Activated naive CD4-positive, alpha-beta T cell treated with anti-CD3 and anti-CD28 coated beads, Interleukin-2, amount 10 ng/mL, durations not matched to agents 7 days and 5 days (primary cell): ENCODE results near the gene CLEC4F.

Experiments used
- CTCF ChIA-PET: fragments of 350-600 bp; sonication (Branson Sonifier 250); formaldehyde crosslinking; loops from one replicate; lab custom pipeline; 2021; ENCODE audit warnings: antibody characterized with exemption; lab: Charles Lee
- DNase-seq: peaks from one replicate; pipeline ENCODE4 v3.0.0-alpha.2; 2020
- H3K27ac Mint-ChIP-seq: one replicate; pipeline ENCODE4 v1.8.0; 2021; ENCODE audit warnings: mild to moderate bottlenecking, moderate library complexity, mixed read lengths
- H3K27me3 Mint-ChIP-seq: one replicate; pipeline ENCODE4 v1.8.0; 2021; ENCODE audit warnings: mild to moderate bottlenecking, mixed read lengths
- H3K36me3 Mint-ChIP-seq: one replicate; pipeline ENCODE4 v1.8.0; 2021; ENCODE audit warnings: mixed read lengths
- H3K4me1 Mint-ChIP-seq: one replicate; pipeline ENCODE4 v1.8.0; 2021; ENCODE audit warnings: mixed read lengths
- H3K4me3 Mint-ChIP-seq: one replicate; pipeline ENCODE4 v1.8.0; 2021; ENCODE audit warnings: mild to moderate bottlenecking, moderate library complexity, mixed read lengths
- H3K9me3 Mint-ChIP-seq: one replicate; pipeline ENCODE4 v1.8.0; 2021; ENCODE audit warnings: mixed read lengths

CLEC4F gene

DNA sequence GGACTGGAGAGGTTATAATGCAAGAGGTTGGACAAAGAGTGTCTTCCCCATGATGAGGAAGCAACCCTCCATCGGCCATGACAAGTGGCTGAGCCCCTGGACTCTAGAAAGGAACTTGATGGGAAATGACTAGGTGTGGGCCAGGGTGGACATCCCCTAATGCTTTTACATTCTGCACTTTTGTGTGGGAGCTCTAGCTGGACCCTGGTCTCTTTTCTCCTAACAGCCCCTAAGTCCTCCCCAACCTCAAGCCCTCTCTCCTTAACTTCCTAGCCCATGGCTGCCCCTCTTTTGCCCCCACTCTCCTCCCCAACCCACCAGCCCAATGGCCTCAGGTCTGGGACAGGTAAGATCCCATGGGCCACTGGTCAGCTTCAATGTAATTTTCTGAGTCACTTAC lies 12.8 kb upstream of the CLEC4F start:
- H3K4me1 Mint-ChIP-seq: no peaks in the 10 kb centered on the region
- CTCF ChIA-PET: no interaction called here
- DNase-seq: no peak
- H3K27me3 Mint-ChIP-seq: peaks cover 45% of the 10 kb centered on the region
- no peak overlapping the region for H3K27ac Mint-ChIP-seq
- H3K9me3 Mint-ChIP-seq: no peaks in the 10 kb centered on the region
- H3K36me3 Mint-ChIP-seq: no peaks in the 10 kb centered on the region
- H3K4me3 Mint-ChIP-seq: no peak overlapping the region

DNA sequence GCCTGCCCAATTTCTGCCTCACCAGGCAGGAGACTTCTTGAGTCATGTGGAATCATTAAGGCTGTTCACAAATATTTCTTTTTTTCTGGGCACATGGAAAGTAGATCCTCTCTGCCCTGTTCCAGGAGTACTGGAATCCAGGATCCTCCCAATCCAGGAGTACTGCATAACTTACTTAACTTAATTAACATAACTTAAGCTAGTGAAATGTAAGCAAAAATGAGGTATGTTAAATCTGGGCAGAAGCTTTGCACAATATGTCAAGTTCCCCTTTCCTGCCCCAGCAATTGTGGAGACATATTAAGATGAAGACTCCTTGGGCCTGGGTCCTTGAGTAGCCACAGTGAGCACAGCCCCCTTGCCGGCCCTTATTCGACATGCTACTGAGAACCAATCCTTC lies 12.0 kb upstream of the CLEC4F start:
- Mint-ChIP-seq H3K36me3 (no peaks in the 10 kb centered on the region), H3K4me3 (no peak overlapping the region), H3K27me3 (peaks cover 43% of the 10 kb centered on the region), H3K27ac (no peak overlapping the region), H3K4me1 (peaks cover 4% of the 10 kb centered on the region), H3K9me3 (no peaks in the 10 kb centered on the region)
- no peak for DNase-seq
- CTCF ChIA-PET: interaction anchor here (0.9 kb wide), 1 partner anchor 38 kb away, joined by 4 read pairs; no protein-coding TSS in a partner anchor

DNA sequence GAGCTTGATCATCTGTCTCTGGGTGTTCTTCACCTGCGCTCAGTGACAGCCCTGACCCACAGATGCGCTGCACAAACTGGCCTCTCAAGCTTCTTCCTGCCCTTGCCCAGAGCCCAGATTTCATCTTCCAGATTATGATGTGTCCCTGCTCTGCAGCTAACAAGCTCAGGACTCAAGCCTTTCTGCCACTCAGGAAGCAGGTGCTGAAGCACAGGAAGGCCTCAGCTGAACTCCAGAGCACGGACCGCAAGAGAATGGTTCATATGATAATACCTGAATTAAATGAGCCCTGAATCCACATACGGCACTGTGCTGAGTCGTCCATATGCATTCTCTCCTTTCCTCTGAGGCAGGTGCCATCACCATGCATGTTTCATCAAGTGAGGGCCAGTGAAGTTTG lies 11.5 kb upstream of the CLEC4F start:
- peaks cover 8% of the 10 kb centered on the region for H3K4me1 Mint-ChIP-seq
- peaks cover 43% of the 10 kb centered on the region for H3K27me3 Mint-ChIP-seq
- CTCF ChIA-PET: interaction anchor here (0.9 kb wide), 1 partner anchor 38 kb away, joined by 4 read pairs; no protein-coding TSS in a partner anchor
- H3K9me3 Mint-ChIP-seq: no peaks in the 10 kb centered on the region
- H3K36me3 Mint-ChIP-seq: no peaks in the 10 kb centered on the region
- no peak for DNase-seq
- no peak overlapping the region for H3K27ac Mint-ChIP-seq
- H3K4me3 Mint-ChIP-seq: no peak overlapping the region

DNA sequence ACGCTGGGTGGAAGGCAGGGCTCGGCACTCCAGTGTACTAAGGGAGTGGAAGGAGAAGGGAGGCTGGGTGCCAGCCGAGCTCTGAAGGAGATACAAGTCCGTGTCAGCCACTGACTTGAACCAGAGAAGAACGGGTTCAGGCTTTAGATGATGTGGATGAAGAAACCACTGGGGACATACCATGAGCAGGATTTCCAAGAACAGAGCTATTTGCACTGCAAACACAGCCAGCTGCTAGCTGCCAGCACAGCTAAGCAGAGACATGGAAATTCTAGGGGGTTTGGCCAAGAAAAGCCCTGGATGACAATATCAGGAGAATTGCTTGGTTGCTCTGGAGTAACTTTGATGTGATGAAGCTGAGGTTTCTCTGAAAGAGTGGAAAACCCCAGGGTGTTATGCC lies 10.0 kb upstream of the CLEC4F start:
- H3K4me1 Mint-ChIP-seq: peaks cover 13% of the 10 kb centered on the region
- CTCF ChIA-PET: interaction anchor here (1.4 kb wide), 1 partner anchor 33 kb away, joined by 3 read pairs; no protein-coding TSS in a partner anchor
- peaks cover 34% of the 10 kb centered on the region for H3K27me3 Mint-ChIP-seq

DNA sequence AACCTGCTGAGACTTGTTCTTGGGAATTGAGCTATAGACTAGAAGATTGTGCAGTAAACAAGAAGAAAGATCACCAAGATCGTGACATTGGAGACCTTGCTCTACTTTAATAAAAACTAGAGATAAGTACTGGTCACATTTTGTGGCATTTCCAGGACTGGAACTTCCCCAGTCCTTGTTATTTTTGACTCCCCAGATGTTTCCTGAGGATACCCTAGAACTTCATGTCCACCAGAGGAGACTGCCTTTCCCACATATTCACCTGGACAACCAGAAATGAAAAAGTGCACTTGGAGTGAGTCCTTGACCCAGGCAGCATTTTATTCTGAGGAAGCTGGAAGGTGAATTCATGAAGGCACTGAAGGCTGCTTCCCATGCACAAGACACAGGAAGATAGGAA lies 9.5 kb upstream of the CLEC4F start:
- Mint-ChIP-seq H3K4me3 (no peak overlapping the region), H3K9me3 (no peaks in the 10 kb centered on the region), H3K27ac (no peak overlapping the region), H3K4me1 (peaks cover 15% of the 10 kb centered on the region), H3K36me3 (no peaks in the 10 kb centered on the region), H3K27me3 (peaks cover 30% of the 10 kb centered on the region)
- CTCF ChIA-PET: interaction anchor here (1.4 kb wide), 1 partner anchor 33 kb away, joined by 3 read pairs; no protein-coding TSS in a partner anchor
- DNase-seq: no peak

More for the DNA sequence above, 10.0 kb upstream of the CLEC4F start:
- DNase-seq: no peak
- Mint-ChIP-seq H3K9me3 (no peaks in the 10 kb centered on the region), H3K4me3 (no peak overlapping the region), H3K36me3 (no peaks in the 10 kb centered on the region), H3K27ac (no peak overlapping the region)

DNA sequence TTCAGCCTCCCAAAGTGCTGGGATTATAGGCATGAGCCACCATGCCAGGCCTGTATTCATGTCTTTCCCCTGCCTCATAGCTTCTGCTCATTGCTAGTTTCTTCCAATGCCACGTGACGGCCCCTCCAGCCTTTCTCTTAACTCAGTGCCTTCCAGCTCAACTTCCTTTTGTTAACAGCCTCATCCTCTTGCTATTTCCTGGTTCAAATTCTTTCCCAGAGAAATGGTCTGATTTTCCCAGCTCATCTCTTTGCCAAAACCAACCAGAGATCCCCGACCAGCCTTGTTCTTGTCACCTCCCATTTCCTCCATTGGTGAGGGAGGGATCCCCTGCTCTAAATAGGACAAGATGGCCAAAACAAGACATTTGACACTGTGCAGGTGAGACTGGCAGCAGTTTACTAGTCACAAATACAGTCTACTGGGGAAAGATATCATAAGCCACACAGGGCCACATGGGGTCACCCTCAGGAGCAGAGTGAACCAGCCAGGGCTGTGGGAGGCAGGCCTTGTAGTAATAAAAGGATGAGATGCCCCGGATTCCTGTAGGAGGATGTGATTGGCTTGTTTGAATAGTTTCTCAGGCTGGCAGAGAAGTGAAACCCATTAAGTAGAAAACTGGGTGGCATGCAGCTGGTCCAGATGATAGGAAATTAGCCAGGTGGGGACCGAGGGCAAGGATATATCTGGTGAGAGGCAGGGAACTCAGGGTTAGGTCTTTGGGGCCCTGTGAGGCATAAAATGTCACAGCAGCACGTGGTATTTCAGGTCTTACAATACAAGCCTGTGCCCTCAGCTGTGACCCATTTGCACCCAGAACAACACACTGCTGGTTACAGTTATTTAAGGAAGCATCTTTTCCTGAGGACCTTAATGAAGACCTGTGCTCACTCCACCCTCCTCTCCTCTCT lies 8.8 kb upstream of the CLEC4F start:
- Mint-ChIP-seq H3K36me3 (no peaks in the 10 kb centered on the region), H3K9me3 (no peaks in the 10 kb centered on the region), H3K27ac (peak overlapping the region; percentile 21), H3K27me3 (peaks cover 24% of the 10 kb centered on the region), H3K4me1 (peaks cover 17% of the 10 kb centered on the region), H3K4me3 (no peak overlapping the region)
- CTCF ChIA-PET: interaction anchor here (1.4 kb wide), 1 partner anchor 34 kb away, joined by 3 read pairs; no protein-coding TSS in a partner anchor
- no peak for DNase-seq

DNA sequence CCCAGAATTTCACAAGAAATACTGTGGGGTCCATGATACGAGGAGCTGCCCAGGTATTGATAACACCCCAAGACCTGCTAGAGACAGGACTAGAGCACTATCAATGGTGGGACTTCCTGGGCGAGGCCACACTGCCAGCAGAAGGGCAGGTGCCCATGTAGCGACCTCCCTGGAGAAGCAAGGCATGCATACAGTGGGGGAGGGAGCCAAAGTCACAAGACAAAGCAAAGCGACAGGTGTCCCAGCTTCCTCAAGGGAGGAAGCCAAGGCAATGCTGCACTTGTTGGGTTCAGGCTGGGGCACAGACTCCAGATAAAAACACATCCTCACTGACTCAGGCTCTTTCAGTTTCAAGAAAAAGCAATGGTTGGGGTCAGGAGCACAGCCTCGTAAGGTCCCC lies 7.7 kb upstream of the CLEC4F start:
- Mint-ChIP-seq H3K27me3 (peaks cover 20% of the 10 kb centered on the region), H3K36me3 (no peaks in the 10 kb centered on the region), H3K4me1 (peaks cover 20% of the 10 kb centered on the region), H3K9me3 (no peaks in the 10 kb centered on the region), H3K4me3 (no peak overlapping the region), H3K27ac (no peak overlapping the region)
- CTCF ChIA-PET: no interaction called here
- DNase-seq: no peak

DNA sequence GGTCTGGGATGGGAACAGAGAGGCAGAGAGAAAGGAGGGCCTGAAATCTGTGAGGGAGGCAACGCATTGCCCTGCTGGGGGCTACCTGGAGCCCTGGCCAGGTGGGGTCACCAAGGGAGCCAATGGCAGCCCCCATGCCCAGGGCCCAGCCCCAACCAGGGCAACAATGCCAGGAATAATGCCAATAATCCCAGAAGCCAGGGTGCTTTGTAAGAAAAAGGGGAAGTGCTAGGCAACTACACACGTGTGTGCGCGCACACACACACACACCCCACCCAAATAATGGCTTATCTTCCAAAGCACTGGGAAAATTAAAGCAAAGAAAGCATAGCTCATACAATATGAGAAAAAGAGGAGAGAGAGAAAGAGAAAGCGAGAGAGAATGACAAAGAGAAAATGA lies 7.0 kb upstream of the CLEC4F start:
- Mint-ChIP-seq H3K36me3 (no peaks in the 10 kb centered on the region), H3K9me3 (no peaks in the 10 kb centered on the region), H3K4me3 (no peak overlapping the region), H3K27me3 (peaks cover 17% of the 10 kb centered on the region), H3K4me1 (peaks cover 28% of the 10 kb centered on the region), H3K27ac (no peak overlapping the region)
- CTCF ChIA-PET: no interaction called here
- DNase-seq: no peak

DNA sequence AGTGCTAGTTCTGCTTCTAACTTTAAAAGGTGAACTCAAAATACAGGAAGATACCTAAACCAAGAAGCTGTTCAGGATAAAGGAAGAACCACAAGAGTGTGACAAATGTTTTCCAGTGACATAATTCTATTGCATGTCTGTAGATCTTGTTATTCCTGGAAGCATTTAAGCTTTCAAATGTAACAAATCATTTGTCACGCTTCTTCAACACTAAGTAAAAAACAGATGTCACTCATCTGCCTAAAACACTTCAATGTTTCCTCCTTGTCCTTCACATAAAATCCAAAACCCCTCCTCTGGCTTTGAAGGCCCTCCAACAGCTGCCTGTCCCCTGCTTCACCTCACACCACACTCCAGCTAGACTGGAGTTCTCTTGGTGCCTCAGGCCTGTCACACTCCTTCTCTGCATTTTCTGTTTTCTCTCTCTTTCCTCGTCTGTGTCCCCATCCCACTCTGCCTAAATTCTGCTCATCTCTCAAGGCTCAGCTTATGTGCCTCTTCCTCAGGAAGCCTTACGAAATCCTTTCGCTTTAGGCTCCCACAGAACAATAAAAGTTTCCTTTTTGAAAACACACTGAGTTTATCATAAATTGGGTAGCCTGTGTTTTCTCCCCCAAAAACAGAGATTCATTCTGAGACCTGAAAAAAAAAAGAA lies 6.4 kb upstream of the CLEC4F start:
- Mint-ChIP-seq H3K9me3 (no peaks in the 10 kb centered on the region), H3K27me3 (peaks cover 15% of the 10 kb centered on the region), H3K4me3 (no peak overlapping the region), H3K4me1 (peaks cover 29% of the 10 kb centered on the region), H3K27ac (no peak overlapping the region), H3K36me3 (no peaks in the 10 kb centered on the region)
- CTCF ChIA-PET: interaction anchor here (1.7 kb wide), 1 partner anchor 45 kb away, joined by 6 read pairs; no protein-coding TSS in a partner anchor
- no peak for DNase-seq

DNA sequence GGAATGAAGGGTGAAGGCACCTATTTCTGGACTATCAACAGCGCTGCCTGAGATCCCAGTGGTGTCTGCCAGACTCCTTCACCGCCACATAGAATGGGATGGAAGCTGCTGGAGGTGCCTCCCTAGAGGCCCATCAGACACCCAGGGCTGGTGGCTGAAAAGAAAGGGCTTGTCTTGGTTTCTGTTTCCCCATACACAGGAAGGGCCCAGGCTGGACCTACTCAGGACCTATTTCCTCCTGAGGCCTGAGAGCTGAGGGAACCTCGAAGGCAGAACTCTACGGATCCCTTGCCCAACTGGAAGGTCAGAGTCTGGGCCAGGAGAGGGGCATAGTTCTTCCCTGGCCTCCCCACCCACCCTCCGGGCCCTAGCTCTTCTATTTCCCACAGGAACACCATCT lies 2.9 kb upstream of the CLEC4F start:
- H3K4me3 Mint-ChIP-seq: no peak overlapping the region
- H3K27ac Mint-ChIP-seq: no peak overlapping the region
- H3K36me3 Mint-ChIP-seq: no peaks in the 10 kb centered on the region
- H3K27me3 Mint-ChIP-seq: peaks cover 16% of the 10 kb centered on the region
- H3K9me3 Mint-ChIP-seq: no peaks in the 10 kb centered on the region
- no peak for DNase-seq
- CTCF ChIA-PET: no interaction called here
- H3K4me1 Mint-ChIP-seq: peaks cover 29% of the 10 kb centered on the region

DNA sequence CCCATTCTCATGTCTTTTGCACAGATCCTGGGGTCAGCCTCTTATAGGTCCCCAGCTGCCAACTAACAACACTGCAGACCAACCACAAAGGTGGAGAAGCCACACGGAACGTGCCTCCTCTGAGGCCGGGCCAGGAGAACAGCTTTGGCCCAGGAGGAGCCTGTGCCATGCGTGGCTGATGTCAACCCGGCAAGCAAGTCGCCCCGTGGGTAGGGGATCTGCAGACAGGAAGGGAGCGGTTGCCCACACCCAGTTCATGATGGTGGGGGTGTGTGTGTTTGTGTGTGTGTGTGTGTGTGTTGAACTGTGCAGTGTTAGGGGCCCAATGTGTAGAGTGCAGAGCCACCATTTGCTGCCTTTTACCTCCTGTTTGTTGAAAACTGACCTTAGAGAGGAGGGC lies 2.4 kb upstream of the CLEC4F start:
- Mint-ChIP-seq H3K9me3 (no peaks in the 10 kb centered on the region), H3K36me3 (no peaks in the 10 kb centered on the region), H3K4me3 (no peak overlapping the region), H3K27me3 (peaks cover 16% of the 10 kb centered on the region), H3K27ac (peak overlapping the region; percentile 28), H3K4me1 (peaks cover 29% of the 10 kb centered on the region)
- CTCF ChIA-PET: no interaction called here
- peak; percentile 27 for DNase-seq

DNA sequence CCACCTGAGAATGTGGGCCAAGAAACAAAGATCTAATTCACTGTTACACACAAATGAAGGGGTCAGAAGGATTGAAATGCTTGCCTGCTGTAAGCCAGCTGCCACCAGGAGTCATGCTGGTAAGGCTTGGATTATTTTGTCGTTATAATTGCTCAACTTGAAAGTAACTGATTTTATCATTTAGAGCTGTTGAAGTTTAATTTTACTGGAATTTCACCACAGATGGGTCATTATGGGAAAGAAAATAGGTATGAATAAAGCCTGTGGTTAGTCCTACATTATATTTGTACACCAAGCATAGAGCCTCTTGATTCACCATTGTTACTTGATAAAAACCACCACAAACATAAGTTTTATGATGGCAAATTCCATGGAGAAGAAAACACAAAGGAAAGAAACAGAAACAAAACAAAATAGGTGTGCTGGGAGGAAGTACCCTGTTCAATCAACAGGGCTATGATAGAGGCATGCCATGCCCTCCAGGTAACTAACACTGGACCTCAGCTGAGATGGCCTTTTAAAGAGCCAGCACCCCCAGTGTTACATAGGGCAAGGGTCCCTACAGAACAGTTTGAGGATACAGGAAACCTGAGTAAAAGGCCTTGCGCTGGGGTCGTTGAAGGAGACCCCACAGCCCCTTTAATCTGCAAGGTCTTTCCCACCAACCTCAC lies 3.0 kb downstream of the CLEC4F start:
- Mint-ChIP-seq H3K27ac (no peak overlapping the region), H3K36me3 (no peaks in the 10 kb centered on the region), H3K27me3 (peaks cover 37% of the 10 kb centered on the region), H3K4me3 (no peak overlapping the region), H3K4me1 (peaks cover 5% of the 10 kb centered on the region), H3K9me3 (no peaks in the 10 kb centered on the region)
- CTCF ChIA-PET: no interaction called here
- no peak for DNase-seq

DNA sequence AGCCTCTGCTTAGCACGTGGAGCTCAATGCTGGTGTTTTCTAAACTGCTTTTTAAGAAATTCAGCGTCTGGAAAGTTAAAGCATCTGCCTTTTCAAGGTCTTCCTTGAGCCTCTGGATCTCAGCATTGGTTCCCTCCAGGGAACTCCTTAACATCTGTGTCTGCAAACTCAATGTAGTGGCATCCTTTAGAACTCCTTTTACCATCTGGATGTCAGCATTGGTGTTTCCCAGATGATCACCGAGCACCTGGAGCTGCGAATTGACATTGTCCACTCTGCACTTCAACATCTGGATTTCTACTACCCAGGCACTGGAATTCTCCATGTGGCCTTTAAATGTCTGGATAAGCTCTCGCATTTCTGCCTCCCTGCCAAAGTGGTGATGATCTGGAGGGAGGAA lies 3.7 kb downstream of the CLEC4F start:
- Mint-ChIP-seq H3K9me3 (no peaks in the 10 kb centered on the region), H3K4me1 (peaks cover 4% of the 10 kb centered on the region), H3K27ac (no peak overlapping the region), H3K36me3 (no peaks in the 10 kb centered on the region), H3K4me3 (no peak overlapping the region), H3K27me3 (peaks cover 41% of the 10 kb centered on the region)
- CTCF ChIA-PET: interaction anchor here (0.8 kb wide), 1 partner anchor 54 kb away, joined by 3 read pairs; no protein-coding TSS in a partner anchor
- DNase-seq: no peak
